Right lobe of liver (tissue), 4 donors: ENCODE data around the gene SLC18A3.

ENCODE experiments used
- CTCF ChIP-seq, 4 donors: fragments of 200-600 bp in 3 of 4; fragments of 450-650 bp in 1 of 4; IDR thresholded peaks; one replicate each; pipeline versions ENCODE4 v1.5.1 to v1.8.0; 2016 to 2022; ENCODE audit warnings: antibody characterized with exemption in 4 of 4, mild to moderate bottlenecking in 2 of 4
- POLR2A ChIP-seq: fragments of 450-650 bp; IDR thresholded peaks from one replicate; pipeline ENCODE4 v1.6.1; 2017; ENCODE audit warnings: antibody characterized with exemption, mild to moderate bottlenecking
- donor health status: DM: no; HTN: no; CAD: no.
- donor health status: DM: no; HTN: no; CAD: no.
- donor health status: DM: no; HTN: yes; CAD: no.

- TF ChIP-seq POLR2A: no peak
- no peak for TF ChIP-seq CTCF (IDR thresholded peaks at IDR 0.05)
Observed at GRCh38 chr10:49560526-49560925, 49.6 kb upstream of the SLC18A3 start.
